ENCODE results near the gene TRPM8. TPM values are rescaled to one million over a fixed set of nuclear protein-coding genes. Genes with fewer than 3 reads are reported as not detected.

The TRPM8 gene
- polyA plus RNA-seq, 2 of the 4 experiments (the other 2 are of a cell fraction) = 0.25 to 0.97 TPM

GRCh38 chr2:233982421-233983121 lies 65.4 kb downstream of the TRPM8 start:
- no peak for TF ChIP-seq REST (IDR thresholded peaks at IDR 0.05)
- TF ChIP-seq JUNB (IDR thresholded peaks at IDR 0.05) = peak; percentile 49
- TF ChIP-seq EHMT2 (IDR thresholded peaks at IDR 0.05; ENCODE audit: low read depth) = no peak
- 0 out of 5 replicates have a peak, but pooled peaks of 1 of the 2 experiments have one; percentile 25 for TF ChIP-seq JUN (IDR thresholded peaks at IDR 0.05)
- 0 out of 2 replicates have a peak, but pooled peaks have one; percentile 9 for TF ChIP-seq FOSL2 (IDR thresholded peaks at IDR 0.05)
- peak; percentile 68 for TF ChIP-seq FOSL2 (CRISPR knock-in tag; IDR thresholded peaks at IDR 0.05)
- TF ChIP-seq FOSB (CRISPR knock-in tag; IDR thresholded peaks at IDR 0.05) = no peak
- no peak for TF ChIP-seq POLR2AphosphoS2 (conservative IDR thresholded peaks at IDR 0.05; ENCODE audit: low read length)
- TF ChIP-seq HOXB13 (CRISPR knock-in tag; IDR thresholded peaks at IDR 0.05; ENCODE audit: low read depth) = no peak
- no peak for TF ChIP-seq NPAS2 (CRISPR knock-in tag; IDR thresholded peaks at IDR 0.05; ENCODE audit: borderline replicate concordance)
- peak; percentile 4 to 46; a peak in 1 of 4 replicates for TF ChIP-seq CEBPB (IDR thresholded peaks at IDR 0.05)
- ChIA-PET CTCF (interaction anchor here (1.0 to 3.9 kb wide), 7 partner anchors 16 to 1135 kb away, joined by 4 to 28 read pairs (median 4); no protein-coding TSS in a partner anchor), POLR2A (interaction anchor here (1.2 to 1.8 kb wide), 2 partner anchors 153 to 514 kb away, joined by 3 to 6 read pairs; partner anchors contain the start of gene ARL4C)
- no peak overlapping the region for H3K4me3 ChIP-seq
- no peak for FAIRE-seq
- peak in 1 of 2 experiments; percentile 47 for DNase-seq (ENCODE audit: low read depth in 1 of 2, low spot score in 1 of 2)
- ATAC-seq = peak; percentile 60 to 74; a peak in 5 of 6 replicates
- H3K9me3 ChIP-seq = no peaks in the 10 kb centered on the region
- H3K4me2 ChIP-seq = peak overlapping the region; percentile 73
- peaks cover 52% of the 10 kb centered on the region for H3K4me1 ChIP-seq
- H3K27ac ChIP-seq = peak overlapping the region; percentile 84 to 98
- WGBS (ENCODE audit: missing lambda C conversion rate) = 78% methylated on average over 13 of the region's 13 CpGs

DNA sequence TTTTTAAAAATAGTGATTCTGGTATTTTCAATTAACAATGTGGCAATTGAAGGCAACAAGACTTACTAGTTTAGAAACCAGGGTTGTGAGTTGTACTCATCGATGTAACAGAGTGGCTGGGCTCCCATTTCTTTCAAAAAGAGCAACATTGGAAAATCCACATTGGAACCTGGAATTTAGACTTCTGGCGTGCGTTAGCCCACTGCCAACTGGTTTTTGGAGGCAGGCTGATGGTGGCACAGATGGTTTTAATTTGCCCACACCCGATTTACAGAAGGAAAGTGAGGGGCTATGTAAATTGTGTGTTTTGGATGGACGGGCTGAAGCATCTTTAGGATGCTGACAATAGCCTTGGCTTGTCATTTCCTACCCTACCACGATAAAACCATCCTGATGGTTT lies 66.3 kb downstream of the TRPM8 start:
- POLR2A ChIA-PET = no interaction called here
- Histone ChIP-seq H3K9me3 (no peaks in the 10 kb centered on the region), H3K4me1 (peaks cover 43% of the 10 kb centered on the region), H3K4me3 (no peak overlapping the region), H3K4me2 (no peak overlapping the region), H3K27ac (peak overlapping the region; percentile 84 to 98)
- WGBS (ENCODE audit: missing lambda C conversion rate) = 87% methylated on average over 6 of the region's 6 CpGs
- FAIRE-seq (no peak), ATAC-seq (no peak), DNase-seq (ENCODE audit: low read depth in 1 of 2, low spot score in 1 of 2) (no peak)
- TF ChIP-seq CTCF (IDR thresholded peaks at IDR 0.05) (no peak), RCOR1 (IDR thresholded peaks at IDR 0.05; ENCODE audit: low read depth, low read length) (no peak), RARB (CRISPR knock-in tag; IDR thresholded peaks at IDR 0.05) (no peak), TFCP2L1 (CRISPR knock-in tag; IDR thresholded peaks at IDR 0.05) (no peak), EHF (CRISPR knock-in tag; IDR thresholded peaks at IDR 0.05) (no peak), FOSL2 (IDR thresholded peaks at IDR 0.05) (no peak), FOSL2 (CRISPR knock-in tag; IDR thresholded peaks at IDR 0.05) (no peak), MYC (IDR thresholded peaks at IDR 0.05; ENCODE audit: borderline replicate concordance, low read length) (no peak), ZFP36 (IDR thresholded peaks at IDR 0.05; ENCODE audit: borderline replicate concordance, partially characterized antibody) (no peak), RFX5 (IDR thresholded peaks at IDR 0.05) (no peak), REST (IDR thresholded peaks at IDR 0.05) (no peak), HMGXB4 (CRISPR knock-in tag; IDR thresholded peaks at IDR 0.05; ENCODE audit: borderline replicate concordance) (no peak)
- TF ChIP-seq, protein P1, sequence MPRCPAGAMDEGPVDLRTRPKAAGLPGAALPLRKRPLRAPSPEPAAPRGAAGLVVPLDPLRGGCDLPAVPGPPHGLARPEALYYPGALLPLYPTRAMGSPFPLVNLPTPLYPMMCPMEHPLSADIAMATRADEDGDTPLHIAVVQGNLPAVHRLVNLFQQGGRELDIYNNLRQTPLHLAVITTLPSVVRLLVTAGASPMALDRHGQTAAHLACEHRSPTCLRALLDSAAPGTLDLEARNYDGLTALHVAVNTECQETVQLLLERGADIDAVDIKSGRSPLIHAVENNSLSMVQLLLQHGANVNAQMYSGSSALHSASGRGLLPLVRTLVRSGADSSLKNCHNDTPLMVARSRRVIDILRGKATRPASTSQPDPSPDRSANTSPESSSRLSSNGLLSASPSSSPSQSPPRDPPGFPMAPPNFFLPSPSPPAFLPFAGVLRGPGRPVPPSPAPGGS (IDR thresholded peaks at IDR 0.05) = no peak
- CTCF ChIA-PET = interaction anchor here (1.3 to 3.9 kb wide), 5 partner anchors 107 to 1134 kb away, joined by 3 to 28 read pairs (median 4); no protein-coding TSS in a partner anchor
